Gastroesophageal sphincter (tissue), 4 donors: ENCODE measurements around the gene OPCML. TPM values are rescaled to one million over a fixed set of nuclear protein-coding genes. Genes with fewer than 3 reads are reported as not detected.

ENCODE experiments used
- ATAC-seq: fragments of 150-250 bp; one replicate; pipeline ENCODE4 v1.9.1; 2016; ENCODE audit warnings: mild to moderate bottlenecking, moderate library complexity
- H3K27ac ChIP-seq, 4 donors: fragments of 200-600 bp; sonication (generic) in 3 of 4; 1 replicate in 3 of 4; 2 replicates in 1 of 4; pipeline ENCODE4 v1.5.1; 2016 to 2019
- H3K27me3 ChIP-seq: fragments of 200-600 bp; sonication (generic); one replicate; pipeline ENCODE4 v1.5.1; 2019
- H3K36me3 ChIP-seq, 2 donors: fragments of 200-600 bp; sonication (generic); one replicate each; pipeline ENCODE4 v1.5.1; 2019; ENCODE audit warnings: control low read depth in 1 of 2
- H3K4me1 ChIP-seq, 3 donors: fragments of 200-600 bp; sonication (generic); 1 replicate in 2 of 3; 2 replicates in 1 of 3; pipeline ENCODE4 v1.5.1; 2016 to 2019; ENCODE audit warnings: control low read depth in 2 of 3
- H3K4me3 ChIP-seq, 2 donors: fragments of 200-600 bp; sonication (generic); one replicate each; pipeline ENCODE4 v1.5.1; 2019; ENCODE audit warnings: mild to moderate bottlenecking in 1 of 2, moderate library complexity in 1 of 2
- H3K9me3 ChIP-seq, 3 donors: fragments of 200-600 bp; sonication (generic); one replicate each; pipeline ENCODE4 v1.5.1; 2017 to 2019; ENCODE audit warnings: control low read depth in 2 of 3
- CTCF ChIP-seq, 4 experiments: fragments of 200-600 bp in 2 of 4; fragments of 450-650 bp in 2 of 4; sonication (generic) in 1 of 4; IDR thresholded peaks; one replicate each; pipeline ENCODE4 v1.5.1; 2017 to 2019; ENCODE audit warnings: antibody characterized with exemption in 4 of 4, mild to moderate bottlenecking in 2 of 4, moderate library complexity in 2 of 4
- EP300 ChIP-seq: sonication (generic); formaldehyde crosslinking; IDR thresholded peaks from one replicate; pipeline ENCODE4 v1.6.1; 2017; ENCODE audit warnings: antibody characterized with exemption, mild to moderate bottlenecking
- POLR2A ChIP-seq, 2 donors: fragments of 450-650 bp; IDR thresholded peaks; one replicate each; pipeline ENCODE4 v1.6.1; 2017; ENCODE audit warnings: antibody characterized with exemption in 2 of 2, mild to moderate bottlenecking in 2 of 2, moderate library complexity in 1 of 2
- POLR2AphosphoS5 ChIP-seq: sonication (generic); formaldehyde crosslinking; IDR thresholded peaks from one replicate; pipeline ENCODE4 v1.6.1; 2017; ENCODE audit warnings: antibody characterized with exemption
- WGBS, 2 donors: methylation state at CpG; one replicate each; pipeline ENCODE4 v1.1.5; 2018; ENCODE audit warnings: low coverage in 1 of 2; 5-methylcytosine and 5-hydroxymethylcytosine counted together
- total RNA-seq, 4 donors: library from RNA; depleted of rRNA; stranded (reverse); fragments of >200 nt; gene quantifications; one replicate each; pipeline ENCODE4 v1.1.0, GENCODE V29; 2016

The OPCML gene
- total RNA-seq, 4 donors from 2014 or later: 0.13 to 0.93 (median 0.33) TPM

GRCh38 chr11:132910011-132910760, 622.1 kb downstream of the OPCML start:
- ATAC-seq: no peak
- Histone ChIP-seq H3K4me3 (no peak overlapping the region), H3K9me3 (no peaks in the 10 kb centered on the region), H3K27me3 (peaks cover 6% of the 10 kb centered on the region), H3K27ac (no peak overlapping the region), H3K4me1 (no peaks in the 10 kb centered on the region), H3K36me3 (no peaks in the 10 kb centered on the region)
- 82 to 95% methylated on average over 3 to 11 of the region's 18 CpGs for WGBS, 2 donors
- TF ChIP-seq EP300: no peak
- no peak for TF ChIP-seq CTCF (IDR thresholded peaks at IDR 0.05)
- no peak for TF ChIP-seq POLR2A (IDR thresholded peaks at IDR 0.05)
- TF ChIP-seq POLR2AphosphoS5: no peak

GRCh38 chr11:132909021-132909606, 623.2 kb downstream of the OPCML start:
- H3K9me3 ChIP-seq: no peaks in the 10 kb centered on the region
- H3K4me1 ChIP-seq: no peaks in the 10 kb centered on the region
- WGBS, 2 donors: 79 to 84% methylated on average over 2 of the region's 8 CpGs
- no peak for TF ChIP-seq POLR2AphosphoS5
- no peak for TF ChIP-seq POLR2A (IDR thresholded peaks at IDR 0.05)
- no peak for TF ChIP-seq CTCF (IDR thresholded peaks at IDR 0.05)
- TF ChIP-seq EP300: no peak
- no peak for ATAC-seq
- no peak overlapping the region for H3K4me3 ChIP-seq
- H3K36me3 ChIP-seq: no peaks in the 10 kb centered on the region
- no peak overlapping the region for H3K27ac ChIP-seq
- H3K27me3 ChIP-seq: peaks cover 6% of the 10 kb centered on the region

GRCh38 chr11:132908414-132908810, 623.9 kb downstream of the OPCML start:
- Histone ChIP-seq H3K36me3 (no peaks in the 10 kb centered on the region), H3K4me3 (no peak overlapping the region), H3K4me1 (no peaks in the 10 kb centered on the region), H3K9me3 (no peaks in the 10 kb centered on the region), H3K27me3 (peaks cover 6% of the 10 kb centered on the region), H3K27ac (no peak overlapping the region)
- no peak for ATAC-seq
- 87 to 96% methylated on average over 4 of the region's 4 CpGs for WGBS, 2 donors
- TF ChIP-seq POLR2A (IDR thresholded peaks at IDR 0.05): no peak
- no peak for TF ChIP-seq EP300
- TF ChIP-seq POLR2AphosphoS5: no peak
- no peak for TF ChIP-seq CTCF (IDR thresholded peaks at IDR 0.05)

GRCh38 chr11:132907651-132908413, 624.5 kb downstream of the OPCML start:
- Histone ChIP-seq H3K4me3 (no peak overlapping the region), H3K4me1 (no peaks in the 10 kb centered on the region), H3K27me3 (peaks cover 6% of the 10 kb centered on the region), H3K27ac (no peak overlapping the region), H3K36me3 (no peaks in the 10 kb centered on the region), H3K9me3 (no peaks in the 10 kb centered on the region)
- 89 to 94% methylated on average over 6 to 8 of the region's 8 CpGs for WGBS, 2 donors
- no peak for ATAC-seq
- TF ChIP-seq POLR2A (IDR thresholded peaks at IDR 0.05) (no peak), EP300 (no peak), POLR2AphosphoS5 (no peak), CTCF (IDR thresholded peaks at IDR 0.05) (no peak)
